G401 (cell line): ENCODE results near the gene RNU6-1. TPM values are rescaled to one million over a fixed set of nuclear protein-coding genes. Genes with fewer than 3 reads are reported as not detected.

ENCODE experiments used
- DNase-seq: peaks from one replicate; pipeline ENCODE4 v3.0.0-alpha.2; 2015; ENCODE audit warnings: low spot score
- in situ Hi-C: cut with HindIII; loops from 2 replicates; pipeline ENCODE4 v1.10.0; 2016; ENCODE audit warnings: low sequenced_read_pairs, mixed read lengths
- total RNA-seq: library from RNA; depleted of rRNA; stranded (reverse); fragments of >200 nt; shearing (Covaris generic); gene quantifications from 2 replicates; pipeline ENCODE4 v1.2.3, GENCODE V29; 2014; rRNA removed

Gene RNU6-1
- not detected in 2 replicates for total RNA-seq

DNA sequence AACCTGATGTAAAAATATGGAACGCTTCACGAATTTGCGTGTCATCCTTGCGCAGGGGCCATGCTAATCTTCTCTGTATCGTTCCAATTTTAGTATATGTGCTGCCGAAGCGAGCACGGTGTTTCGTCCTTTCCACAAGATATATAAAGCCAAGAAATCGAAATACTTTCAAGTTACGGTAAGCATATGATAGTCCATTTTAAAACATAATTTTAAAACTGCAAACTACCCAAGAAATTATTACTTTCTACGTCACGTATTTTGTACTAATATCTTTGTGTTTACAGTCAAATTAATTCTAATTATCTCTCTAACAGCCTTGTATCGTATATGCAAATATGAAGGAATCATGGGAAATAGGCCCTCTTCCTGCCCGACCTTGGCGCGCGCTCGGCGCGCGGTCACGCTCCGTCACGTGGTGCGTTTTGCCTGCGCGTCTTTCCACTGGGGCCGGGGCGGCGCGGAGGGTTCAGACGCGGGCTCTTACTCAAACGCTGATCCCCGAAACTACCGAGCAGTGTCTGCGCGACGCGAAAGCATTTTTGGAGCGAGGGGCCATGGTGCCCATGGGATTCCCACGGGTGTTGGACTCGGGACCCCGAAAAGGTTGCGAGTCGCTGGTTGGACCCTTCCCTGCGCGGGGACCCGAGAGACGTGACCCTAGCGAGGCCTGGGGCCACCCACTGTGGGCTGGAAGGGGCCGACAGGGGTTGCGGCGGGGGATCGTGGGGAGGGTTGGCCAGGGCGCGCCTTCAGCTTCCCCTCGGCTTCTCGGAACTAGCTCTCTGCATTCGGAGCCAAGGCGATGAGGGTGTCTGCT lies at the start of gene RNU6-1:
TSS of gene RNU6-1 (minus strand) at position 117 of the 820 bp plus-strand sequence.
- in situ Hi-C loops: no loop called here
- DNase-seq: peak; percentile 92

DNA sequence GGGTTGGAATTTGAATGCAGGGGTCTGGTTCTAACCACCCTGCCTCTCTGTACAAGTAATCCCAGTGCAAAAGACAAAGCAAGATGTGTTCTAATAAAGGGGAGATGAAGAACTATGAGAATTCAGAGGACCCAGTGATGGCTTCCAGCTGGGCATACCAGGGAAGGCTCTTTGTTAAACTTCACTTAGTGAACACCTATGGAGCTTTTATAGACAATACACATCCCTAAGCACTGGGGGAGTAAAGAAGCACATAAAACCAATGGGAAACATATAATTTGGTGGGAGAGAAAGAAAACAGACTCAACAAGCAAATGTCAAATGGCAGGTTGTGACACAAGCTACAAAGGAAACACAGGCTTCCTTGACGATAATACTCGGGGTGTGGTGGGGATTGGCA lies 47.9 kb upstream of the RNU6-1 start:
- DNase-seq: no peak
- in situ Hi-C loops: no loop called here

DNA sequence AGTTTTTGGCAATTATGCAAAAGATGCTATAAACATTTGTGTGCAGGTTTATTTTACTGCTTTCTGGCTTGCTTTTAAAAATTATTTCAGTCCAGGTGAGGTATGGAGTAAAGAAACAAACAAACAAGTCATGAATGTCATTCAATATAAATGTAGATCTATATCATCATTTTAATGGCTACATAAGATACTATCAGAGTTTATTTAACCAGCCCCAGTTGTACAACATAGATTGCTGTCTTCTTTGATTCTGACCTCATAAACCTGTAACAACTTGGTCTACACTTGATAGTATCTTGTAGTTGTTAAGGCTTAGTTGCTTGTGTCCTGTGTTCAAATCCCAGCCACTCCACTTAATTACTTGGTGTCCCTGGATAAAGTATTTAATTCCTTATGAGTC lies 46.0 kb upstream of the RNU6-1 start:
- no peak for DNase-seq
- in situ Hi-C loops: no loop called here

DNA sequence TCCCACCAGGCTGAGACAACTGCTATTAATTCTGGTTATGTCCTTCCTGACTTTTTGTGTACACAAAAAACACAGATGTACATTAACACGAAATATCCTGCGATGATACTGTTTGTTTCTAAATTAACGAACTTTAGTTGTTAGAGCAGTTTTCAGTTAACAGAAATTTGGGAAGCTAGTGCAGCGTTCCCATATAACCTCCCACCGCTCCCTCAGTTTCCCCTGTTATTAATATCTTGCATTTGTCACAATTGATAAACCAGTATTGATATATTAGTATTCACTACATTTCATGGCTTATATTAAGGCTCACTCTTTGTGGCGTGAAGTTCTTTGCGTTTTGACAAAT lies 45.3 kb upstream of the RNU6-1 start:
- in situ Hi-C loops: no loop called here
- DNase-seq: no peak

DNA sequence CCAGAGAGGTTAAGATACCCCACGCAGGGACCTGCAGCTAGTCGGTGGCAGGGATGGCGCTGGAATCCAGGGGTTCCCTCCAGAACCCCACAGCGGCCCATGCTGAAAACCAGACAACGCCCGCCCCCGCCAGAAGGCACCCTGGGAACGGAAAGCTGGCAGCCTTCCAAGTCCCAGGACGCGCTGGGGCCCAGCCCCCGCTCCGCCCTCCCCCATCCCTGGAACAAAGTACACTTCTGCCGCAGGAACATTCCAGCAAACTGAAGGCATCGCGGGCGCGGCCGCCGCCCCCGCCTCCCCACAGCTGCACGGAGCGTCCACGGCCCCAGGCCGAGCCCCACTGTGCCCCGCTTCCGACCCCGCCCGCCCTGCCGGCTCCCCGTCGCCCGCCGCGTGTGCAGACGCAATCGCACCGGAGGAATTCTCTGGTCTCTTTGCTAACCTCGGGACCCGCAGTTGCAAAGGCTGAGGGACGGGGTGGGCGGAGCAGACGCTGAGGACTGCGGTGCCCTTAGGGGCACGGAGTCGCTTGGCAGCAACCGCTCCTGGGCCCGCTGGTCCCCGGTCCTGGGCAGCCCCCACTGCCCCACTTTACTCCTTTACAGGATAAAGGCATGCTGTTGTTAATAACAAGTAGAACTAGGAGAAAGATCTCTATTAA lies 44.8 kb upstream of the RNU6-1 start:
- peak; percentile 51 for DNase-seq
- in situ Hi-C loops: no loop called here

DNA sequence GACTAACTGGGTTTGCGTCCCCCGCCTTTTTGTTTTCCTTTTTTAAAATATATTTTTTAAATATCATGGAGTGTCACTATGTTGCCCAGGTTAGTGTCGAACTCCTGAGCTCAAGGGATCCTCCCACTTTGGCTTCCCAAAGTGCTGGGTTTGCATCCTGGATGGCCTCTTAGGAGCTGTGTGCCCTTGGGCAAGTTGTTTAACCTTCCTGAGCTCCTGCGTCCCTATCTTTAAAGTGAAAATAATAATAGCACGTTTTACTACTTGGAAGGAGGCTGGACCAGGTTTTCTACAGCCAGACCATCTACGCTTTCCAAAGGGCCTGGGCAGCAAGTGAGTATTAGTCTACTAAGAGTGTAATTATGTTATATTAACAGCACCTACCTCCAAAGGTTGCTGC lies 44.2 kb upstream of the RNU6-1 start:
- in situ Hi-C loops: no loop called here
- DNase-seq: peak; percentile 26

DNA sequence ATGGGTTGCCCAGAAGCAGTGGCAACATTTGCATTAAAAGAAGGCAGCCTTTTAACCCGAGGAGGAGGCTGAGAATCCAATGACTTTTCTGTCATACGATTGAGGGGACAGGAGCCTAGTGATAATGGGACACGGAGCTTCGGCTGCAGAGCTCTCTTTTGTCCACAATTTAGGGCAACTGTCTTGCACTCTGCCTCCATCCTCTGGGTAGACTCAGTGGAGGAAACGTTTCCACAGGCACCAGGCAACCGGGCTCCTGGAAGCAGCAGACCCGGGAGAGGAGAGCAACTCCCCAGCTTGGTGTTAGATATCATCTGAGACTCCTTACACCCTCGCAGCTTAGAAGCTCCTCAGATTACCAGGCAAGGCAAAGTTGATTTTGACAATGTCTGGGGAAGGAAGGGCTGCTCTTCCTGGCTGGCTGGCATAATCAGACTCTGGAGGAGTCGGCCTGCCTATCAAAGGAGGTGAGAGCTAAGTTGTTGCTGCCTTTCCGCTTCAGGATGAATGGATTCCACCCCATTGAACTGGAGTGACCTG lies 43.5 kb upstream of the RNU6-1 start:
- no peak for DNase-seq
- in situ Hi-C loops: no loop called here

DNA sequence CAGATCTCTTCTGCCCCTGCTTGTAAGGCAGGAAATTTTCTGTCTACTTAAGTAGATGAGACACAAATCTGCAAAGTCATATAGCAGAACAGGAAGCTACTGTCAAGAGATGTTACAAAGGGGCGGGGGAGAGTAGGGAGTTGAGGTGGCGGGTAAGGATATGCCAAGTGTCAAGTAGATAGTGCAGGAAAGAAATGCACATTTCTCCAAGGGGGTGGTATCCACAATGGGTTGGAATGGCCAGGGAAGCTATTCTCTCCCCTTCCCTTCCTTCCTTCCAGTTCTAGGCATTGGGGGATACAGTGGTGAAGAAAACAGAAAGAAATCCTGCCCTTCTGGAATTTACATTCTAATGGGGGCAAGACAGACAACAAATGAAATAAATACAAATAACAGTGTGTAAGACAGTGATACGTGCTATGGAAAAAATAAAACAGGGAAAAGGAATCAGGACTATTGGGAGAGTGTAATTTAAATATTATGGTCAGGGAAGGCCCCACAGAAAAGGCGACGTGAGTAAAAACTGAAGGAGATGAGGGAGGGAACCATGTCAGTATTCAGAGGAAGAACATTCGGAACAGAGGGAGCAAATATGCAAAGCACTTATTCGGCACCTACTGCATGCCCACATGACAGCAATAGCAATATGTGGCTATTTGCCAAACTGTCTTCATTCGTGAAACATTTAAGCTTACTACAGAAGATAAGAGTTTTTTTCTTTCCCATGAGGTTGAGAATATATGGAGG lies 42.8 kb upstream of the RNU6-1 start:
- no peak for DNase-seq
- in situ Hi-C loops: no loop called here

DNA sequence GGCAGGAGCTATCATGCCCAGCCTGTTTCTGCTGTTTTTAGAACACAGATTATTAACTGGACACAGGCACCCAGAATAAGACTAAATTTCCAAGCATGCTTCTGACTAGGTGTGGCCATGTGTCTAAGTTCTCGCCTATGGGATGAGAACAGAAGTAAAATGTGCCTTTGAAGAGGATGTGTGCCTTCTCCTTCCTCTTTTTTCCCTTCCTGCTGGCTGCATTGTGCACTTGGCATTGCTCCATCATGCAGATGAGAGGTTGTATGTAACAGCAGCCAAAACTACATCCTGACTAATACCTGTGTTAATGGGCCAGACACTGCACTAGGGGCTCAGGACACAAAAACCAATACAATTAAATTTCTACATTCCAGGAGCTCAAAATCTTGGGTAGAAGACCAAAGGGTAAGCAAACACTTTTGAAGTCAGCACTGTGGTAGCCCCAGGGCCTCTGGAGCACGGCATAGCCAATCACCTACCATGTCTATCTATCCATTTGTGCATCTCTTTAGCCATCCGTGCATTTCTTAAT lies 40.9 kb upstream of the RNU6-1 start:
- DNase-seq: no peak
- in situ Hi-C loops: no loop called here

DNA sequence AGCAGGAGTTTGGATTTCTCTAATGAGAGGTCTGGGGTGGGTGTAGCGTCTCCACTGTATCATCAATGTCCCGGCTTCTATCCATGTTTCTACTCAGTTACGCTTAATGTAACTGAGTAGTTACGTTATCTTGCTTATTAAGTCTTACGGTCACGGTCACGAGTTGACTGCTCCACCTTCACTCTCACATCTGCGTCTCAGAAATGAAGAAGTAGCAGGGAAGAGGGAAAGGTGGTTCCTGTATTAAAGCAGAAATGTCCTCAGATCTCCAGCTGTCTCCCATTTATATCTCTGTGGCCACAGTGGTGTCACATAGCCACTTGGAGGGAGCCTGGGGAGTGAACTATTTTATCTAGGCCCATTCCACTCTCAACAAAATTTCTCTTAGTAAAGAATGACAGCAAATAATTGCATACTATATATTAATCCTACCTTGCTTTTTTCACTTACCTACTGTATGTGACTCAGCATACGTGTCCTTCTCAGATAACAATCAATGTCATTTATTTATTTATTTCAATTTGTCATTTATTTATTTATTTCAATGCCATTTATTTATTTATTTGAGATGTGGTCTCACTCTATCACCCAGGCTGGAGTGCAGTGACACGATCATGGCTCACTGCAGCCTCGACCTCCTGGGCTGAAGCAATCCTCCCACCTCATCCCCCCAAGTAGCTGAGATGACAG lies 39.7 kb upstream of the RNU6-1 start:
- no peak for DNase-seq
- in situ Hi-C loops: no loop called here

DNA sequence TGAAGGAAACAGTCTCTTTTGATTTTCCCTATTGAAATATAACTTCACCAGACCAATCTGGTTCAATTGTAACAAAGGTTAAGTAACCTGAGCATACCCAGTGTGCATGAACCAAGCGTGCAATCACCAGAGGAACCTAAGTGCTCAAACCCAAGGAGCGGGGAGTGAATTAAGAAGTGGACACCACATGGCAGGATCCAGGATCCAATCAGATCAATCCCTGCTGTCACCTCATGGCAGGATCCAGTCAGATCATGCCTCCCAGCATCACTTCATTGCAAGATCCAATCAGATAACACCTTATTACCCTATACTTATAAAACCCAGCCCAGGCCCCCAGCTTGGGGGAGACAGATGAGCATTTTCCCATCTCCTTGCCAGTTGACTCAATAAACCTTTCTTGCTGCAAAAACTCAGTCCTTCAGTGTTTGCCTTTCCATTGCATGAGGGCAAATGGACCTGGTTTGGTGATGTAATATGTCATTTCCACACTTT lies 38.9 kb upstream of the RNU6-1 start:
- DNase-seq: no peak
- in situ Hi-C loops: no loop called here

DNA sequence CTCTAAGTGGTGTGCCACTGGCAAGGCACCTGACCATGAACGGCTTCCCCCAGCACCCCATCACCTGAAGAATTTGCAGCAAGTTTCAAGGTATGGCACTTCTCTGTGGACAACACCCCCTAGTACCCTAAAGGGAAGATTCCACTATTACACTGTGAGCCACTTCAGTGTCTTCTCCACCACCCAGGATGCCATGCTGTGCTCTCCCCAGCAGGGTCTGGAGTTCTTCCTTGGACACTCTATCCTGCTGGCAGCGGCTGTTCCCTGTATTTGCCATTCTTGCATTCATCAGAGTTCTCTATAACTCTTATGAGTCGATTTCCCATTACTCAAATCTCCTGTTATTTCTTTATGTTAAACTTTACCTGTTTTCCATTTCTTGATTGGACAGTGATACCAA lies 33.9 kb upstream of the RNU6-1 start:
- DNase-seq: no peak
- in situ Hi-C loops: no loop called here

DNA sequence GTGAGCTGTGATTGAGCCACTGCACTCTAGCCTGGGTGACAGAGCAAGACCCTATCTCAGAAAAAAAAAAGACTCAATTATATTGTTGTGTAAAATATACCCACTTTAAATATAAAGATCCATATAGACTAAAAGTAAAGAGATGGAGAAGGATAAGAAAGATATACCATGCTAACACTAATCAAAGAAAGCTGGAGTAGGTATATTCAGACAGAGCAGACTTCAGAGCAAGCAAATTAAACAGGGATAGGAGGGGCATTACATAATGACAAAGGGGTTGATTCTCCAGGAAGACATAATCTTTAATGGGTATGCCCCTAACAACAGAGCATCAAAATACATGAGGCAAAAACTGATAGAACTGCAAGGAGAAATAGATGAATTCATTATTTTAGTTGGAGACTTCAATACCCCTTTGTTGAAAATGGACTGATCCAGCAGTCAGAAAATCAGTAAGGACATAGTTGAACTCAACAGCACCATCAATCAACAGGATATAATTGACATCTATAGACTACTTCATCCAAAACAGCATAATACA lies 31.1 kb upstream of the RNU6-1 start:
- no peak for DNase-seq
- in situ Hi-C loops: no loop called here

DNA sequence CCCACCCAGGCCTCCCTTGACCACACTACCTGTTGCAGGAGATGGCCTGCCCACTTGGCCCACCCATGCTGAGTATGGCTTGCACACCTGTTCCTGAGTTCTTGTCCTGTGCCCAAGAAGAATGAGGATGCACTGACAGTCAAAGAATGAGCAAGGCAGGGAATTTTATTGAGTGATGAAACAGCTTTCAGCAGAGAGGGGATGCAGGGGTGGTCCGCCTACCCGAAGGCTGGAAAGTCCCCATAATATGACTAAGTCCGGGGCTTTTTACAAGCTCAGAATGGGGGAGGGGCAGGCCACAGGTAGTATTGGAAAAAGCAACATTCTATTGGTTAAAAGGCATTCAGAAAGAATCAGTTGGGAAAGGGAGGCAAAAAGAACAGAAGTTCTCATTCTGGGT lies 29.9 kb upstream of the RNU6-1 start:
- in situ Hi-C loops: no loop called here
- DNase-seq: no peak

DNA sequence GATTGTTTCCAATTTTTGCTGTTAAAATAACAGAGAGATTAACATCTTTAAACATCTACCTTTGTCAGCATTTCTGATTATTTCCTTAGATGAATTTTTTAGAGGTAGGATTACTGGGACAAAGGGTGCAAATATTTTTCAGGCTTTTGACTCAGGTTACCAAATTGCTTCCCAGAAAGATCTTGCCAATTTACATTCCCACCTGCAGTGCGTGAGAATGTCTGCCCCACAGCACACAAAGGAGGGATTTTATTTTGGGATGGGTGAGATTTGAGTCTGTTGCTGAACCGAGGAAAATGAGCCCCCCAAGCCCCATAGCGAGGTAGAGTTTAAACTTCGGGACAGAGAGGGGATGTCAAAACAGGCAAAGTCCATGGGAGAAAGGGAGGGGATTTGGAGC lies 25.9 kb upstream of the RNU6-1 start:
- in situ Hi-C loops: no loop called here
- DNase-seq: no peak

DNA sequence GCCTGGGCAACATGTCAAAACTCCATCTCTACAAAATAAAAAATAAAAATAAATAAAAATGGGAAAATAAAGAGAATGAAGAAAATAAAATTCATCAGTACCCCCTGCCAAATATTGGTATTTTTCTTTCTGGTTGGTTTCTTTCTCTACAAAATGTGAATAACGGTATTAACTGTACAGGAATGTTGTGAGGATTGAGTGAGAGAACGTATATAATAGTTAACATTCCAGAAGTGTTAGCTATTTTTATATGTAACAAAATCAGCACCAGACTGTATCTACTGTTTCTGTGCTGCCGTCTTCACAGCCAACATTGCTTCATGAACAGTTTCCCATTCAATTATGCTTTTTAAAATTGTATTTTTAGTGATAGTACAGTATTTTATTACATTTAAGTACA lies 25.5 kb upstream of the RNU6-1 start:
- DNase-seq: no peak
- in situ Hi-C loops: no loop called here

DNA sequence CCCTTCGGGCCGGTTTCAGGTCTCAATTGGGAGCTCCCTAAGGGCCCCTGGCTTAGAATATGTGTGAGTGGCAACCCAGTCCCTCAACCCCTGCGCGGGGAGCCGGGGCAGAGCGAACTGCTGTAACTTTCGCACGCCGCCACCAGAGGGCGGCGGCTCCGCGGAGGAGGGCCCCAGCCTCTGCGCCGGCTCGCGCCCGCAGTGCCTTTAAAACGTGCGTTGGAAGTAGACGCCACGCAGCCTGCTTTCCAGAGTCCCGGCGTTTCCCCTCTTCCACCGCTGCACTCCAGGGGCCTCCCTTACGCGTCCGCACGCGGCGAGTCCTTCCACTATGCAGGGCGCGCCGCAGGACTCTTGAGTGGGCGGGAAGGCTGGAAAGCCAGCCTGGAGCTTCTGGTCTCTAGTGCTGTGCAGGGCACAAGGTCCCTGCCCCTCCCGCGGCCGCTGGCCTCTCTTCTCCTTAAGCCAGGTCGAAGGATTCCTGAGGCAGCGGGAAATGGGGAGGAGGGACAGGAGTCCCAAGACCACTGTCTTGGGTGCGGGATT lies 23.7 kb upstream of the RNU6-1 start:
- in situ Hi-C loops: no loop called here
- DNase-seq: peak; percentile 77

DNA sequence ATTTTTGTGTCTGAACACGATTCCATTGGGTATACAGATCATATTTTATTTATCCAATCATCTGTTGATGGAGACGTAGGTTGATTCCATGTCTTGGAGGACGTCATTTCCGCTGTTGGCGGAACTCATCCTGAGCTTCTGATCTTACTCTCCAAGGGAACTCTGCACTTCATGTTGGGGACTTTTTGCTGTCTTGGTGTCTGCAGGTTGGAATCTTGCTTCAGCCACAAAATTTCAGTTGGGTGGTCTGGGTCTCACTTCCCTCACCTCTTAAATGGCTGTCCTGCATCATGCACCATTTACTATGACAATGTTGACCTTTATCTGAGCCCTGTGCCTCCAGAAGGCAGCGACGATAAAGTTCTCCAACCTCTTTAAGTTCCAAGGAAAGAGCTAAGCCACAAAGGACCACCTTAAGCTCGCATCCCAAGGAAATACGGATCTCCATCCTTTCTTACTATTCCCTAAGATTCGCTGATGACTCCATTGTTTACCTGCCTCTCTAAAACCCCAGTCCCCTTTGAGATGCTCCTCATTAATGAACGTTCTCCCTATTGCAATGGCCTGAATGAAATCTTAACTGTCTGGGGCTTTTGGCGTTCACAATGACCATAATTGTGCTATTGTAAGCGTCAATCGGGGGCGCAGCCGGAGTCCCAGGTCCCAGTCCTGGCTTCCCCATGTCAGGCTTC lies 23.1 kb upstream of the RNU6-1 start:
- in situ Hi-C loops: no loop called here
- DNase-seq: no peak
